Astrocyte (in vitro differentiated cells and primary cell): ENCODE data around the gene INSYN2A.

Experiments used
- EZH2 ChIP-seq: IDR thresholded peaks from 2 replicates; pipeline ENCODE4 v1.6.1; 2012; ENCODE audit warnings: mild to moderate bottlenecking, low read length, inconsistent platforms; ENCODE audit not compliant: insufficient read depth
- TF ChIP-seq, protein P1 (sequence below): IDR thresholded peaks from 2 replicates; pipeline ENCODE4 v1.5.1; 2011; ENCODE audit warnings: low read depth, mild to moderate bottlenecking, inconsistent platforms, low read length, moderate library complexity; ENCODE audit not compliant: insufficient read depth

DNA sequence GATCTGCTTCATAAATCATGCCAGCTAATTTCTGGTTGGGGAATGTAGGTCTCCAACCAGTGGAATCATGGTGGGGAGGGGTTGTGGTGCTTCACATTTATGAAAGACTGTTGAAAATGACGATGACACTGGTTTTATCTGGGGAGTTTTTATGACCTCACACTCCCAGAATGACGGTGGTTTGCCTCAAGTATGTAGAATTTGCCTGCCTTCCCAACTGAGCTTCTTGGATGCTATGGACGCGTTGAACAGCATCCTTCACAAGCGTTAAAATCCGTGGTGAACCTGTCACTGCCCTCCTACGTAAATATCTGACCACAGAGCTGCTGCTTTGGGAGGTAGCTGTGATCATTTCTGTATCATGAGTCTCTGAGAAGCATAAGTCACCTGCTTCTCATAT lies 3.3 kb downstream of the INSYN2A start:
- TF ChIP-seq, protein P1, sequence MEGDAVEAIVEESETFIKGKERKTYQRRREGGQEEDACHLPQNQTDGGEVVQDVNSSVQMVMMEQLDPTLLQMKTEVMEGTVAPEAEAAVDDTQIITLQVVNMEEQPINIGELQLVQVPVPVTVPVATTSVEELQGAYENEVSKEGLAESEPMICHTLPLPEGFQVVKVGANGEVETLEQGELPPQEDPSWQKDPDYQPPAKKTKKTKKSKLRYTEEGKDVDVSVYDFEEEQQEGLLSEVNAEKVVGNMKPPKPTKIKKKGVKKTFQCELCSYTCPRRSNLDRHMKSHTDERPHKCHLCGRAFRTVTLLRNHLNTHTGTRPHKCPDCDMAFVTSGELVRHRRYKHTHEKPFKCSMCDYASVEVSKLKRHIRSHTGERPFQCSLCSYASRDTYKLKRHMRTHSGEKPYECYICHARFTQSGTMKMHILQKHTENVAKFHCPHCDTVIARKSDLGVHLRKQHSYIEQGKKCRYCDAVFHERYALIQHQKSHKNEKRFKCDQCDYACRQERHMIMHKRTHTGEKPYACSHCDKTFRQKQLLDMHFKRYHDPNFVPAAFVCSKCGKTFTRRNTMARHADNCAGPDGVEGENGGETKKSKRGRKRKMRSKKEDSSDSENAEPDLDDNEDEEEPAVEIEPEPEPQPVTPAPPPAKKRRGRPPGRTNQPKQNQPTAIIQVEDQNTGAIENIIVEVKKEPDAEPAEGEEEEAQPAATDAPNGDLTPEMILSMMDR: no peak
- TF ChIP-seq EZH2: no peak
